Endothelial cell of umbilical vein (primary cell): ENCODE results near the gene NCAPH2. TPM values are rescaled to one million over a fixed set of nuclear protein-coding genes. Genes with fewer than 3 reads are reported as not detected.
A peak's percentile ranks its signal among the peaks of the same experiment; 100 is the strongest.

Source experiments
- BruUV-seq: library from RNA; stranded (reverse); fragments of 400-500 nt; replicated peaks from 2 replicates; lab custom pipeline; 2021; lab: Mats Ljungman, UMichigan
- CTCF ChIA-PET: fragments of 300-600, 350-600 bp; sonication (Branson Sonifier 250); formaldehyde crosslinking; loops from one replicate; lab custom pipeline; 2021; ENCODE audit warnings: antibody characterized with exemption, inconsistent platforms; lab: Charles Lee
- POLR2A ChIA-PET: fragments of 300-600, 350-600 bp; sonication (Branson Sonifier 250); formaldehyde crosslinking; loops from one replicate; lab custom pipeline; 2021; ENCODE audit warnings: antibody characterized with exemption, inconsistent platforms; lab: Charles Lee
- DNase-seq: peaks from one replicate; pipeline ENCODE4 v3.0.0-alpha.2; 2011; ENCODE audit warnings: low read depth, low spot score
- FAIRE-seq: peaks from 2 replicates; lab custom pipeline; 2011; peaks lifted over from hg19 to GRCh38; lab: Jason Lieb, UNC
- H2AFZ ChIP-seq: 2 replicates; pipeline ENCODE4 v1.6.0; 2012; ENCODE audit warnings: low read depth, low read length, control low read depth, inconsistent platforms
- H3K27ac ChIP-seq: 2 replicates; pipeline ENCODE4 v1.5.1; 2011; ENCODE audit warnings: low read depth, mild to moderate bottlenecking, control low read depth, low read length, moderate library complexity; ENCODE audit not compliant: insufficient read depth
- H3K27me3 ChIP-seq, 2 experiments: 2 replicates each; pipeline versions ENCODE4 v1.6.0 to v1.6.1; 2011; ENCODE audit warnings: low read length in 2 of 2, mixed read lengths in 1 of 2; ENCODE audit not compliant: control insufficient read depth in 2 of 2, insufficient read depth in 2 of 2
- H3K36me3 ChIP-seq, 2 experiments: 2 replicates in 1 of 2; 3 replicates in 1 of 2; pipeline ENCODE4 v1.5.1; 2011; ENCODE audit warnings: low read length in 2 of 2, mild to moderate bottlenecking in 1 of 2, moderate library complexity in 1 of 2; ENCODE audit not compliant: control insufficient read depth in 2 of 2, insufficient read depth in 2 of 2; ENCODE audit errors: extremely low read depth in 1 of 2
- H3K4me1 ChIP-seq: 3 replicates; pipeline ENCODE4 v1.5.1; 2011; ENCODE audit warnings: mild to moderate bottlenecking, low read length; ENCODE audit not compliant: control insufficient read depth, insufficient read depth; ENCODE audit errors: extremely low read depth
- H3K4me2 ChIP-seq: 2 replicates; pipeline ENCODE4 v1.6.1; 2011; ENCODE audit warnings: low read length, control low read depth, mixed read lengths; ENCODE audit not compliant: insufficient read depth
- H3K4me3 ChIP-seq, 3 experiments: fragments of 200-600 bp in 1 of 3; sonication (generic), shearing (Covaris generic) in 1 of 3; replicated peaks in 1 of 3; 2 replicates each; pipeline ENCODE4 v1.5.1; 2011 to 2016; ENCODE audit warnings: control low read depth in 3 of 3, low read length in 3 of 3, mild to moderate bottlenecking in 2 of 3, inconsistent platforms in 1 of 3, low read depth in 1 of 3, moderate library complexity in 1 of 3; ENCODE audit not compliant: insufficient read depth in 1 of 3
- H3K79me2 ChIP-seq: 2 replicates; pipeline ENCODE4 v1.6.0; 2012; ENCODE audit warnings: low read length, inconsistent platforms; ENCODE audit not compliant: control insufficient read depth, insufficient read depth
- H3K9ac ChIP-seq: replicated peaks from 2 replicates; pipeline ENCODE3; 2011; ENCODE audit warnings: low read length, control low read depth; ENCODE audit not compliant: insufficient read depth; ENCODE audit errors: extremely low read depth
- H3K9me1 ChIP-seq: replicated peaks from 3 replicates; pipeline ENCODE4 v1.6.0; 2011; ENCODE audit warnings: mild to moderate bottlenecking, low read length; ENCODE audit not compliant: control insufficient read depth, insufficient read depth; ENCODE audit errors: extremely low read depth
- H3K9me3 ChIP-seq: replicated peaks from 2 replicates; pipeline ENCODE4 v1.5.1; 2012; ENCODE audit warnings: low read length, inconsistent platforms; ENCODE audit not compliant: control insufficient read depth, insufficient read depth
- H4K20me1 ChIP-seq: replicated peaks from 2 replicates; pipeline ENCODE3; 2011; ENCODE audit warnings: mild to moderate bottlenecking, low read length; ENCODE audit not compliant: control insufficient read depth, insufficient read depth; ENCODE audit errors: extremely low read depth
- CTCF ChIP-seq, 2 donors: IDR thresholded peaks; 1 replicate in 1 of 2; 2 replicates in 1 of 2; pipeline ENCODE4 v1.5.1; 2011; ENCODE audit warnings: low read length in 2 of 2, mild to moderate bottlenecking in 2 of 2, moderate library complexity in 2 of 2, control low read depth in 1 of 2, inconsistent platforms in 1 of 2, low read depth in 1 of 2; ENCODE audit not compliant: insufficient read depth in 1 of 2; ENCODE audit errors: extremely low read depth in 1 of 2
- EZH2 ChIP-seq: IDR thresholded peaks from 2 replicates; pipeline ENCODE4 v1.6.1; 2012; ENCODE audit warnings: borderline replicate concordance, low read depth, mild to moderate bottlenecking, moderate library complexity, low read length, inconsistent platforms; ENCODE audit not compliant: severe bottlenecking
- FOS ChIP-seq: IDR thresholded peaks from 2 replicates; pipeline ENCODE4 v1.6.1; 2011; ENCODE audit warnings: mild to moderate bottlenecking, low read length, moderate library complexity, borderline replicate concordance; ENCODE audit not compliant: insufficient read depth
- GATA2 ChIP-seq: IDR thresholded peaks from 2 replicates; pipeline ENCODE4 v1.7.0; 2011; ENCODE audit warnings: low read depth, mild to moderate bottlenecking, moderate library complexity, mixed read lengths, low read length; ENCODE audit not compliant: insufficient read length, insufficient read depth
- JUN ChIP-seq: IDR thresholded peaks from 2 replicates; pipeline ENCODE4 v1.6.1; 2011; ENCODE audit warnings: borderline replicate concordance, low read depth; ENCODE audit not compliant: insufficient read length, insufficient read depth
- MAX ChIP-seq: IDR thresholded peaks from 2 replicates; pipeline ENCODE4 v1.6.1; 2011; ENCODE audit not compliant: insufficient read depth, insufficient read length
- MYC ChIP-seq: IDR thresholded peaks from one replicate; pipeline ENCODE4 v1.6.1; 2011; ENCODE audit warnings: mild to moderate bottlenecking, low read depth, low read length
- POLR2A ChIP-seq: IDR thresholded peaks from 2 replicates; pipeline ENCODE4 v1.6.1; 2012; ENCODE audit warnings: low read depth, mild to moderate bottlenecking, control low read depth, low read length
- POLR2AphosphoS5 ChIP-seq: IDR thresholded peaks from 2 replicates; pipeline ENCODE4 v1.6.1; 2012; ENCODE audit warnings: low read depth, mild to moderate bottlenecking, control low read depth, low read length, moderate library complexity; ENCODE audit not compliant: insufficient read depth
- dilution Hi-C: fragments of 300-500 bp; cut with MboI; formaldehyde crosslinking; loops from one replicate; pipeline ENCODE4 v1.15.0; 2019; ENCODE audit warnings: low sequenced_read_pairs; ENCODE audit not compliant: extremely low pct_ligation_motif_present
- intact Hi-C: fragments of 100-400 bp; cut with micrococcal nuclease; formaldehyde crosslinking; loops from one replicate; pipeline ENCODE4 v1.10.0; 2022
- polyA plus RNA-seq, 4 experiments: library from polyadenylated mRNA; depleted of rRNA in 3 of 4; stranded (reverse) in 3 of 4; unstranded in 1 of 4; fragments of >200 nt; gene quantifications; 2 replicates each; pipeline versions ENCODE4 v1.2.1 to v1.2.3, GENCODE V29; 2011 to 2012; ENCODE audit warnings: missing spikeins in 1 of 4
- total RNA-seq: library from RNA; stranded (reverse); gene quantifications from 2 replicates; pipeline ENCODE4 v1.2.3, GENCODE V29; 2021

The NCAPH2 gene
- total and polyA plus RNA-seq, 2 donors (not counting 3 experiments of a cell fraction or from before 2014, with no cell fraction given): 42.4 to 43.2 TPM

- TF ChIP-seq FOS: no peak
- peak; percentile 35 for TF ChIP-seq EZH2
- Histone ChIP-seq H2AFZ (peak overlapping the region; percentile 36), H3K9me1 (no peaks in the 10 kb centered on the region), H3K27ac (no peak overlapping the region), H3K9me3 (no peaks in the 10 kb centered on the region), H3K79me2 (no peaks in the 10 kb centered on the region), H3K4me2 (peak overlapping the region; percentile 16), H3K4me1 (no peaks in the 10 kb centered on the region), H3K9ac (no peak overlapping the region), H3K4me3 (peak overlapping the region in 2 of 3 experiments; percentile 22 to 31), H3K36me3 (no peaks in the 10 kb centered on the region), H4K20me1 (no peaks in the 10 kb centered on the region), H3K27me3 (peaks cover 10 to 22% of the 10 kb centered on the region in 2 experiments)
- intact Hi-C loops (no loop called here), dilution Hi-C loops (no loop called here)
- ChIA-PET CTCF (interaction anchor here (1.1 kb wide), 1 partner anchor 27 kb away, joined by 3 read pairs; the partner anchor contains the start of gene LMF2), POLR2A (no interaction called here)
- BruUV-seq: no TSS peak
- FAIRE-seq (no peak), DNase-seq (no peak)
Measured at GRCh38 chr22:50481045-50481439, 27.0 kb upstream of the NCAPH2 start.

GRCh38 chr22:50481440-50482106 is 26.5 kb upstream of the NCAPH2 start, which contains the start of gene ADM2:
Gene ADM2 (plus strand): TSS chr22:50481543. CDS start chr22:50481848, 305 bp downstream.
- Histone ChIP-seq H3K27ac (no peak within 1 kb of the TSS), H3K9ac (no peak within 1 kb of the TSS), H3K4me3 (peak within 1 kb of the TSS in 2 of 3 experiments; percentile 22 to 31), H3K4me2 (peak within 1 kb of the TSS; percentile 16), H2AFZ (peak within 1 kb of the TSS; percentile 36), H3K36me3 (no peaks in the 10 kb centered on the region), H3K9me3 (no peaks in the 10 kb centered on the region), H3K4me1 (no peaks in the 10 kb centered on the region), H3K27me3 (peaks cover 10 to 22% of the 10 kb centered on the region in 2 experiments), H3K79me2 (no peaks in the 10 kb centered on the region), H3K9me1 (no peaks in the 10 kb centered on the region), H4K20me1 (no peaks in the 10 kb centered on the region)
- FAIRE-seq: no peak
- no TSS peak for BruUV-seq
- no peak for DNase-seq
- dilution Hi-C loops: no loop called here
- intact Hi-C loops: no loop called here
- TF ChIP-seq MAX (no peak), CTCF (IDR thresholded peaks at IDR 0.05; ENCODE audit: extremely low read depth in 1 of 2, insufficient read depth in 1 of 2, low read depth in 1 of 2, low read length in 2 of 2) (no peak), MYC (no peak), EZH2 (no peak), GATA2 (no peak), FOS (no peak), POLR2AphosphoS5 (no peak), JUN (no peak), POLR2A (no peak)
- POLR2A ChIA-PET: no interaction called here
- CTCF ChIA-PET: no interaction called here
